Fibroblast of skin of scalp (primary cell): ENCODE measurements around the gene ESR1.
"Not testable (repeated sequence)": the region's sequence is repeated elsewhere in the genome, so short reads cannot be mapped to it uniquely, and the experiment has no call there.

ENCODE experiments used
- DNase-seq: peaks from one replicate; pipeline ENCODE4 v3.0.0-alpha.2; 2013

Gene ESR1

GRCh38 chr6:152098683-152099082, 291.2 kb downstream of the ESR1 start:
- DNase-seq = no peak

- DNase-seq = no peak
Measured at GRCh38 chr6:152099446-152100182, 292.1 kb downstream of the ESR1 start.

GRCh38 chr6:152100183-152100618, 292.7 kb downstream of the ESR1 start:
- DNase-seq = peak; percentile 27

- DNase-seq = no peak
Measured at GRCh38 chr6:152107973-152108372, 300.5 kb downstream of the ESR1 start.

GRCh38 chr6:152110886-152111820, 303.7 kb downstream of the ESR1 start:
- peak; percentile 31 for DNase-seq

GRCh38 chr6:152112491-152113261, 305.2 kb downstream of the ESR1 start:
- no peak for DNase-seq

GRCh38 chr6:152117156-152118133, 310.0 kb downstream of the ESR1 start:
- no peak for DNase-seq

GRCh38 chr6:152118224-152118623, 310.7 kb downstream of the ESR1 start:
- DNase-seq = no peak

GRCh38 chr6:152118678-152119077, 311.2 kb downstream of the ESR1 start:
- no peak for DNase-seq

GRCh38 chr6:152119831-152120230, 312.3 kb downstream of the ESR1 start:
- peak; percentile 72 for DNase-seq

GRCh38 chr6:152121910-152122309, 314.4 kb downstream of the ESR1 start:
- DNase-seq = no peak

- DNase-seq = no peak
Measured at GRCh38 chr6:152122434-152122833, 315.0 kb downstream of the ESR1 start.

- DNase-seq = no peak
Measured at GRCh38 chr6:152123076-152123475, 315.6 kb downstream of the ESR1 start.

- DNase-seq = peak; percentile 66
Measured at GRCh38 chr6:152124429-152125074, 317.1 kb downstream of the ESR1 start.

- no peak for DNase-seq
Measured at GRCh38 chr6:152127432-152128165, 320.1 kb downstream of the ESR1 start.

- peak; percentile 31 for DNase-seq
Measured at GRCh38 chr6:152129691-152130151, 322.2 kb downstream of the ESR1 start.

GRCh38 chr6:152130441-152130840, 323.0 kb downstream of the ESR1 start:
- no peak for DNase-seq

- no peak for DNase-seq
Measured at GRCh38 chr6:152135755-152136448, 328.4 kb downstream of the ESR1 start.

- no peak for DNase-seq
Measured at GRCh38 chr6:152136449-152136825, 329.0 kb downstream of the ESR1 start.

- DNase-seq = not testable (repeated sequence)
Measured at GRCh38 chr6:152138344-152138743, 330.9 kb downstream of the ESR1 start.
